B cell (primary cell): Measurements from ENCODE around the gene PCSK2.

Experiments used
- CTCF ChIP-seq: fragments of 200-600 bp; IDR thresholded peaks from one replicate; pipeline ENCODE4 v1.8.0; 2022; ENCODE audit warnings: antibody characterized with exemption, mild to moderate bottlenecking
- EZH2 ChIP-seq: IDR thresholded peaks from 2 replicates; pipeline ENCODE4 v1.6.1; 2012; ENCODE audit warnings: borderline replicate concordance, low read depth, mild to moderate bottlenecking, moderate library complexity, low read length; ENCODE audit not compliant: insufficient read depth, poor library complexity, severe bottlenecking

GRCh38 chr20:17287998-17288397, 61.2 kb downstream of the PCSK2 start:
- TF ChIP-seq CTCF (no peak), EZH2 (no peak)
